Activated T-cell treated with anti-CD3 and anti-CD28 coated beads, Interleukin-2, amount 50 U/mL, for 1 hour (primary cell): ENCODE results near the gene MKRN2.
"Not testable (repeated sequence)": the region's sequence is repeated elsewhere in the genome, so short reads cannot be mapped to it uniquely, and the experiment has no call there.

Experiments used
- DNase-seq: peaks from one replicate; pipeline ENCODE4 v3.0.0-alpha.2; 2020

Gene MKRN2, protein sequence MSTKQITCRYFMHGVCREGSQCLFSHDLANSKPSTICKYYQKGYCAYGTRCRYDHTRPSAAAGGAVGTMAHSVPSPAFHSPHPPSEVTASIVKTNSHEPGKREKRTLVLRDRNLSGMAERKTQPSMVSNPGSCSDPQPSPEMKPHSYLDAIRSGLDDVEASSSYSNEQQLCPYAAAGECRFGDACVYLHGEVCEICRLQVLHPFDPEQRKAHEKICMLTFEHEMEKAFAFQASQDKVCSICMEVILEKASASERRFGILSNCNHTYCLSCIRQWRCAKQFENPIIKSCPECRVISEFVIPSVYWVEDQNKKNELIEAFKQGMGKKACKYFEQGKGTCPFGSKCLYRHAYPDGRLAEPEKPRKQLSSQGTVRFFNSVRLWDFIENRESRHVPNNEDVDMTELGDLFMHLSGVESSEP

DNA sequence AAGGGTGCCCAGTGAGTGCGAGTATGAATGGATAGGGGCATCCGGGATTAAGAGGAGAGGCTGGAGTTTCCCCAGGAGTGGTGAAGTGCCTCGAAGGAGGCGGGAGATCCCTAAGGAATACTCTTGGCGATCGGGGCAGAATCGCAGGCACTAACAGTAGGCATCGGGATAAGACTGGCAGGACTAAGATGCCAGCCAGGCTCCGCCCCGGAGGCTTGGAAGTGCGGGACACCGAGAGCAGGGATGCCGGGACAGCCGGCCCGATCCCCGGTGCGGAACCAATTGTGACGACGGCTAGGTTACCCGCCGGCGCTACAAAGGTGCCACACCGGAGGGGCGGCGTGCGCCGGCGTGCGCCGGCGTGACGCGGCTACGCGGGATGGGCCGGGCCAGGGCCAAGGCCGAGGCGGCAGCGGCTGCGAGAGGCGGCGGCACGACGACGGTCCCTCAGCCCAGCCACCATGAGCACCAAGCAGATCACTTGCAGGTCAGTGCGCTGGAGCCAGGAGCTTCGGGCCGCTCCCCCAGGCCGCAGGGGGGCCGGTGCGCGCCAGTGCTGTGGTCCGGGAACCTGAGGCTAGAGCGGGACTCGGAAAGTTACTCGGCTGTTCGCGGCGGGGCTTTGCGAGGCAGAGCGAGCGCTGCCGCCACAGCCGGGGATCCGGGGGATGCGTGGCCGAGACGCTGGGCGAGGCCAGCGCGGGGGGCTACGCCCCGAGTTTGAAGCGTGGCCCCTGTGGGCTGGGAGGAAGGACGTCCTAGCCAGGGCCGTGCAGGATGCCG, at the start of gene MKRN2:
MKRN2 (plus strand) TSS at position 398 of the 783 bp plus-strand sequence; CDS start at position 462, 64 bp downstream.
- DNase-seq, result peak; percentile 92

DNA sequence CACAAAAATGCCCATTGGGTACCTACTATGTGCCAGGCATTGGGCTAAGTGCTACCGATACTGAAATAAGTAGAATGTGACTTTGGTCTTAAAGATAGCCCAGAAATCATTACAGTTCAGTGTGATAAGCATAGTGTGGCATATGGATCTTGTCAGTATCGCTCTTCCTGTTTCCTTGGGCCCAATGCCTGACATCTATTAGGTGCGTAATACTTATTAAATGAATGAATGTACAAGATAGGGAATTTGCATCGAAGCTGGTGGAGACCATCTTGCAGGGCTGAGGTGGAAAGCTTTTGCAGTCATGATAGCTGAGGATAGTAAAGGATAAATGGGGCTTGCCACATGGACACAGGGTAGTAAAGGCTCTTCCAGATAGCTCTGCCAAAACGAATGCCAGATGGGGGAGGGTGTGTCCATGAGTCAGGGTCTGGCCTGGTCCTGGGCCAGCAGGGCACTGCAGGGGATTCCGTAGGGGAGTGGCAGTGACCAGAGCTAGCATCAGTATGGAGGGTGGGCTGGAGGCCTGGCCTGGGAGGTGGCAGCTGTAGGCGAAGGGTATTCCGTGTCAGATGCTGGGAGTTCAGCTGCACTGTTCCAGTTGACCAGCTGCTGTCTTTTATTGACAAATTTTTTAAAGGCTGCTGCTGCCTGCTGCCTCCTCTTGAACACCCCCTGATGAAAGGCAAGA, 49.2 kb upstream of the MKRN2 start:
- no peak for DNase-seq

DNA sequence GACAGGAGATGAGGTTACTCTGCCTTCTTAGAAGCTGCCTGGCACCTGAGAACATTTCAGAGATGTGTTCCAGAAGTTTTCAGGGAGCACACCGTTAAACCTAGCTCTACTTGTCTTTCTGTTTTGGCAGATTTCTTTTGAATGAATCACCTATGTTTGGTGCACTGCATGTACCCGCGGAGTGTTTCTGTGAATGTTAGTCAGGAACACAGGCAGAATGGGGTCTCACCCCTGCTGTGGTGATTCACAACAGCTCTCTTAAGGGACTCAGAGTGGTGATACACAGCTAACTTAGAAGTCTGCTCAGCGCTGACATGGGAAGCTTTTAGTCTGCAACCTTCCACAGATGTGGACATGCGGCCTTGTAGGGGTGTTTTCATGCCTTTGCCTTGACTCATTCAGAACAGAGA, 48.6 kb upstream of the MKRN2 start:
- no peak for DNase-seq

DNA sequence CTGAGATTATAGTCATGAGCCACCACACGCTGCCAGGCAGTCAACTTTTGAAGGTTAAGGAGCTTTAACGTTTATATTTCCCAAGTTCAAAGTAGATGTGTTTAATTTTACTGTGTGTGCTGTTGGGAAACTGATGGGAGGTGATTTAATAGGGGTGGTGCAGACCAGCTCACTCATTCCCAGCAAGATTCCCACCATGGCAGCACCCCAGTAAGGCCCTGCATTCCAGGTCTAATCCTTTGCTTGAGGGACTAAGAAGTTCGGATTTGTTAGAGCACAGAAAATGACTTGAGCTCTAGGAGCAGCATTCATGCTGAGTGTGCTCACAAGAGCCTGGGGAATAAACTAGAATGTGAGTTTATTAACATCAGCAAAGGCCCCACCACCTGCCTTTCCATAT, 47.4 kb upstream of the MKRN2 start:
- DNase-seq, result no peak

DNA sequence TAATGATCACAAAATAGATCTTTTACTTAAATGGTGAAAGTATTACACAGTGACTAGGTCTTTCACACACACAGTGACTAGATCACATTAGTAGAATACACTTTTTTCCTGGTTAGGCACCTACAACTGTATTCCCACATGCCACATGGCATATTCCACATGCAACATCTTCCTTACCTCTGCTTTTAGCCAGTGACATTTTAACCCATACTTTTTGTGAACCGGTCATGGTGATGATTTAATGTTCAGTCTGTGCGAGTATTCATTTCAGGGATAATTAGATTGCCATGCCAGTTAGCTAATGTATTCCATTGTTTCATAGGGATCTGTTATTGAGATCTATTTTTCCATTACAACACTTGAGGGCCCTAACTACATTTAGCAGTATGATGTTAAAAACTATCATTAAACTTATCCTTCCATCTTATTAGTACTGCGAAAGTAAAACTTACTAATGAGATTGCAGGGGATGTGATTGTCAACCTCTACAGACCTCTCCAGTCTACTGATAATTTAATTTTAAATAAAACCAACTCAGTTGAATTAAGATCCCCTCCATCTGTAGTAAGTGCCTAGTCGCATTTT, 44.3 kb upstream of the MKRN2 start:
- DNase-seq, result no peak

DNA sequence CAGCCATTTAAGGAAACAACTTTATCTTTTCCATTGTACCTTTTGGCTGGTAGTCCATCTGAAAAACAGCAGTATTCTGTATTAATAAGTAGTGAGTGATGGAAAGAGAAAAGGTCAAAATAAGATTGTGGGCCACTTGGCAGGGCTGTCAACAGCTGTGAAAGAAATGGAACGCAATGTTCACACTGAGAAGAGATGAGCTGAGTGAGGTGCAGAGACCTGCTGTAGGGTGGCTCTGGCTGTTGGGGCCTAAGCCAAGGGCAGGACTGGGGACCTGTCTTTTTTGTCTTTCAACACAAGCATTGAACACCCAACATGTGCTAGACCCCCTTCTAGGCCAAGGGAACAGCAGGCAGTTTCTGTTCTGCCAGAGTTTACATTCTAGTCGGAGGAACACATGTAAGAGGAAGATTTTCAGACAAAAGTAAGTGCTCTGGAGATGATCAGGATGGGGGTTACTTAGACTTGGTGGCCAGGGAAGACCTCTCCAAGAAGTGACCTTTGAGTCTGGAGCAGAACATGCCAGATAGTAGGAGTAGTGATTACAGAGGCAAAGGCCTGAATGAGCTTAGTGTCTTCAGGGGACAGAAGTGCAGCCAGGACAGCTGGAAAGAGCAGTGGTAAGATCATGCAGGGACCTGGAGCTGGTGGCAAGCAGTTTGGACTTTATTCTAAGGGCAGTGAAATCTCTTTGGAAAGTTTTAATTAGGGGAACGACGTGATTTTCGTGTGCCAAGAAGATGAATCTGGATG, 43.0 kb upstream of the MKRN2 start:
- DNase-seq, result no peak

DNA sequence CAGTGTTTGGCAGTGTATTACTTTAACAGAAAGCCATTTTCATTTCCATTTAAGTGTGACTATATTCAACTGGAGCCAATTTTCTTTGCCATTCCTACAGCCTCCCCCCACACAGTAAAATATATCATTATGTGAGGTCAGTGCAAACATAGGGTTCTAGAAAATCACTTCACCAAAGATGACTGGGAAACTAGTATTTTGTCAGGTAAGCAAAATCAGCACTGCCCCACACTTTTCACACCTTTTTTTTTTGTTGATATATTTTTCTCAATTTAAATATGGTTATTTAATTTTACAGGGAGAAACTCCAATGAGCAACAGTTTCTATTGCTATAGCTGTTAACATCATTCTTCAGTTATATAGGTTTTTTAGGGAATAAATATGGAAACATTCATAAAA, 41.3 kb upstream of the MKRN2 start:
- no peak for DNase-seq

DNA sequence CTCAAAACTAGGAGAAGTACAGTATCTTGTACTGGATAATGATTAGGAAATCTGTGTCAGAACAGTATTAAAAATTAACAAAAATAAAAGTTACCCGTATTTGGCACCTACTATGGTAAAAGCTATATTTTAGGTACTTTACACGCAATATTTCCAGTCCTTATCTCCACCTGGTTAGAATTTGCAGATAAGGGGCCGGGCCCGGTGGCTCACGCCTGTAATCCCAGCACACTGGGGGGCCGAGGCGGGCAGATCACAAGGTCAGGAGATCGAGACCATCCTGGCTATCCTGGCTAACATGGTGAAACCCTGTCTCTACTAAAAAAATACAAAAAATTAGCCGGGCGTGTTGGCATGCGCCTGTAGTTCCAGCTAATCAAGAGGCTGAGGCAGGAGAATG, 40.0 kb upstream of the MKRN2 start:
- DNase-seq, result no peak

DNA sequence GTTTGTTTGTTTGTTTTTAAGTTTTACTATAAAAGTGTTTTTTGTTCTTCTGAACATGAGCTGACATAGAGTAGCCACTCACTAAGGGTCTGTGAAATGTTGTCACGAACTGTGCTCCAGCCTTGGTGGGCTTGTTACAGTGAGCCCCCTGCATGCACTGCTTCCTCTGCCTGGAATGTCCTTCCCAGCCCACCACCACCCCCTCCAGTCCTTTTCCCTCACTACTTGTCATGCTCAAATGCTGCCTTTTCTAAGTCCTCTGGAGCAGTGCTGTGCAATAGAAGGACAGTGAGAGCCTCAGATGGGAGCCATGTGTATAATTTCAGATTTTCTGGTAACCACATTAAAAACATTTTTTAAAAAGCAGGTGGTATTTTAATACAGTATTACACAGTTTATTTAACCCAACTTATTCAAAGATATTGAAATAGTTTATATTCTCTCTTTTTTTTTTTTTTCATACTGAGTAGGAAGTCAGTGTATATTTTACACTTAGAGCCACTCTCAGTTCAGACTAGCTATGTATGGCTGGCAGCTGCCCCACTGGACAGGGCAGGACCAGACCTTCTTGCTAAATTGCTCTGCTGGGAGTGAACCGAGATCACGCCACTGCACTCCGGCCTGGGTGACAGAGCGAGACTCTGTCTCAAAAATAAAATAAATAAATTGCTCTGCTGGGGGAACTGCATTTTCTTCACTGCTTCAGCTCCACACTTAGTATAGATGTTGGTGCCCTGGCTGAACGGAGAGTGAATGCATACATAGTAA, 38.4 kb upstream of the MKRN2 start:
- DNase-seq, result no peak

DNA sequence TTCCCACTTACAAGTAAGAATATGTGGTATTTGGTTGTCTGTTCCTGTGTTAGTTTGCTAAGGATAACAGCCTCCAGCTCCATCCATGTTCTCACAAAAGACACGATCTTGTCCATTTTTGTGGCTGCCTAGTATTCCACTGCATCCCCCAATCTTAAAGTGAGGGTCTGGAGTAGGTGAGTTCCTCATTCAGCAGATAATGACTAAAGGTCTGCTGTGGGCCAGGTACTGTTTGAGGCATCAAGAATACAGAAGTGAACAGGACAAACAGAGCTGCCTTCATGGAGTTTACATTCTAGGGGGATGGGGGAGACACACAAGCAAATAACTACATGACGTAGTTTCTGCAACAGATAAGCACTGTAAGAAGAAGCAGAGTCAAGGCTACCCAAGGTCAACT, 35.9 kb upstream of the MKRN2 start:
- no peak for DNase-seq

DNA sequence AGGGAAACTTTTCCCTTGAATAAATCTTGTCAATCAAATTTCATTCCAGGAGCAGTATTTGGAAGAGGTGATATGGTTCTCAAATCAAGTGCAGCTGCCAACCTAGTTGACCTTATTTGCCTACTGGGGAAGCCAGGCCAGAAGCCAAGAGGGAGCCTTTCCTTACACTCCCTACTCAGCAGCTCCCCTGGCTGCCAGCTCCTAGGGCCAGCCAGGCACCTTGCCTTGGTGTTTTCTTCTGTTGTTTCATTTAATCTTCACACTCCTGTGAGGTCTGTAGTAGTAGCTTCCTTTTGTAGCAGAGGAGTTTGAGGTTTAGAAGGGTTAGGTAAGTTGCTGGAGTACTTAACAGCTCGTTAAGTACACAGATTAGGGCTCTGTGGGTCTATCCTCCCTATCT, 34.2 kb upstream of the MKRN2 start:
- DNase-seq, result no peak

DNA sequence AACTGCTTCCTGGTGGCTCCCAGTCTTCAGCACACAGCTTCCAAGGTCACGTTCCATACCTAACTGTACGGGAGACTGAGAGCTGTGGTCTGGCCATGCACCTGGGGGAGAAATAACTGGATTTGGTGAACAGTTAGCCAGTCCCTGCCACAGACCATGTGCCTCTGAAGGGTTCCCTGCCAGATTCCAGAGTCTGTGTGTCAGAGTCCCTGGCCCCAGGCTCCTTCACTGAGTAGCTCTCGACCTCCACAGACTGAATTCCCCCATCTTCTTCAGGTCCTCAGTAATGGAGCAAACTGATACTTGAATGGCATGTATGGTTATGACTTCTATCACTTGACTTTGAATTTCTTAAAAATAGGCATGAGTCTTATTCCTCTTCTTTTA, 29.1 kb upstream of the MKRN2 start:
- DNase-seq, result no peak

DNA sequence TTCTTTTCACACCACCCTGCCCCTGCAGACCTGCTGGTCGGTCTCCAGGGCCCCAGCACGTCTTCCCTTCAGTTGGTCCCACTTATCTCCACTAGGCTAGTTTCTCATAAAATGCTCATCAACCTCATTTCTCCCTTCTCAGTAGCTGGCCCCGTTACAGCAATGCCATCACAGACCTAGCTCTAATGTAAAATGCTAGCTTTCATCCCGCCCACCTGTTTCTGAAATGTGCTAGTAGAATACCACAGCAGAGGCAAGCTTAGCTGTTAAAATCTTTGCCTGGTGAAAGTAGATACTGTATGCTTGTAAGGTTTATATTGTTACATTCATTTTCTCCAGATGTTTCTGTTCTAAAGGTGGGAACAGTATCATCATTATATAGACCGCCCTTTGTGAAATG, 24.7 kb upstream of the MKRN2 start:
- DNase-seq, result no peak

DNA sequence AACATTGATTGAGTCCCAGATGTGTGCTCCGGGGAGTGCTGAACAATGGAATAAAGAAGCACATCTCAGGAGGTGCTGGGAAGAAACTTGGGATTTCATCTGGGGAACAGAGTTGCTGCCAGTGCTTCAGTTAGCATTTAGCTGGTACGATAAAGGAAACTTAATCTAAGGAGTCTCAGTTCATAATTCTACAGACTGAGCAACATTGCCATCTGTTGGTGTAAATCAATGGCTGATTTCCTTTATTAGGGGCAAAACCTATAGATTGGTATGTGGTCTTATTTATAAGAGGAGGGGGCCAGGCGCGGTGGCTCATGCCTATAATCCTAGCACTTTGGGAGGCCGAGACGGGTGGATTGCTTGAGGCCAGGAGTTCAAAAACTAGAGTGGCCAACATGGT, 20.5 kb upstream of the MKRN2 start:
- no peak for DNase-seq

DNA sequence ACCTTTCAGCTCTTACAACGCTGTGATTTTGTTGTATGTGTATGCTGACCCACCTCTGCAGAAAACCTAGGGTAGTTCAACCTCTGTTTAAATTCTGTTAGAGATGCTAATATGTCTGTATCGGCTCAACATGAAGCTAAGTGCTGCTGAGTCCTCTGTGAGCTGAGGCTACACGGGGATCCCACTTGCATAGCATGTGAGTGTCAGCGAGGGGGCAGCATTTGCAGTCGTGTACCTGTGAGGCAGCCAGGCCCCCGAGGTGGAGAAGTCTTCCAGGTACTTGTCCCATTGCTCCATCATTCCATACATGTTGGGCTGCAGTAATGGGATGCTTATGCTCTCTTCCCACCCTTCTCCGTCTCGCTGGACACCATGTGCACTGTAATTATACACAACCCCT, 15.3 kb upstream of the MKRN2 start:
- no peak for DNase-seq

DNA sequence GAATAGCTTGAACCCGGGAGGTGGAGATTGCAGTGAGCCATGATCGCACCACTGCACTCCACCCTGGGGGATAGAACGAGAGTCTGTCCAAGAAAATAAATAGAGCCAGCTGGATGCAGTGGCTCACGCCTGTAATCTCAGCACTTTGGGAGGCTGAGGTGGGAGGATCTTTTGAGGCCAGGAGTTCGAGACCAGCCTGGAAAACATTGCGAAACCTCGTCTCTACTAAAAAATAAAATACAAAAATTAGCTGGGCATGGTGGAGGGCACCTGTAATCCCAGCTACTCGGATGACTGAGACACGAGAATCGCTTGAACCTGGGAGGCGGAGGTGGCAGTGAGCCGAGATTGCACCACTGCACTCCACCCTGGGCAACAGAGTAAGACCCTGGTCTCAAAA, 13.4 kb upstream of the MKRN2 start:
- DNase-seq, result not testable (repeated sequence)

DNA sequence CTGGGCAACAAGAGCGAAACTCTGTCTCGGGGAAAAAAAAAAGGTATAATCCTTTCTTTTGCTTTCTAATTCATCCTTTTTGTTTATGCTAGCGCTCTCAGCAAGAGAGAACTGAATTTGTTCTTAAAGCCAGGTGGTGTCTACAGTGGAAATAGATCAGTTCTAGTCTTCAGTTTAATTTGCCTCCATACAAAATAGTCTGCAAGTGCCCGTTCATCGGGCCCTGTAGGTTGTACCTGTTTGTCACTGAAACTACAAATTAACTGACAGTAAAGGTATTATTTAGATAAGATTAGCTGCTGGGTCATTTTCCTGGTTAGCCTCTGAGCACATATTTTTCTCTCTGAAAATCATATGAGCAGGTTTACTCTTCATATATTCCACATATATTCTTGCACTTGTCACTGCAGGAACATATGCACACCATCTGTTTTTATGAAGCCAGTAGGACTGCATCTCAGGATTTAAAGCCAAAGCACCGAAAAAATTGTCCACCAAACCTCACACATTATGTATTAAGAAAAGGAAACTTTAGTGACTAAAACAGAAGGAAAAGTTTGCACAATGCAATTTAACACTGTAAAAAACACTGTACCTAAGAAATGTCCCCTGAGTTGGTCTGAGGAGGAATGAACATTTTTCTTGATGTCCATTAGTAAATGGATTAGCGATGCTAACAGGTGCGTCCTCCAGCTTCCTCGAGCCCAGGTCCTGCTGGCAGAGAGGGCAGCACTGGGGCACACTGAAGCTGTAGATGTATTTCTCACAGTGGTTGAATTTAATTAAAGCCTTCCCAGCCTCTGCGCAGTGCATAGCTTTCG, 12.0 kb upstream of the MKRN2 start:
- DNase-seq, result no peak

DNA sequence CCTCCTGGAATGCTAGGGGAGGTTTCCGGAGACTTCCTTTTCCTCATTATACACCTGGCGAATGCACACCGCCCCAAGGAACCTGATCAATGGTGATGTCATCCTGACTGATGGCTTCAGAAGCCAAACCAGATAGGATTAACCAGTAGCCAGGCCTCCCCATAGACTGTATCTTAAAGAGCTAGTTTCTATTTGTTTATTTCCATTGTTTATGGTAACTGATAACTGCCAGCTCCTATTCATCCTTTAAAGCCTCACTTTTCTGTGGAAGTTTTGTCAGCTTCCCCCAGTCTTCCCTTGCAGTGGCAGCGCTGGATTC, 11.5 kb upstream of the MKRN2 start, which contains the start of gene MKRN2OS:
MKRN2OS (minus strand) TSS at position 27 of the 319 bp plus-strand sequence. CDS start 35 bp downstream, outside the sequence.
- DNase-seq, result no peak

DNA sequence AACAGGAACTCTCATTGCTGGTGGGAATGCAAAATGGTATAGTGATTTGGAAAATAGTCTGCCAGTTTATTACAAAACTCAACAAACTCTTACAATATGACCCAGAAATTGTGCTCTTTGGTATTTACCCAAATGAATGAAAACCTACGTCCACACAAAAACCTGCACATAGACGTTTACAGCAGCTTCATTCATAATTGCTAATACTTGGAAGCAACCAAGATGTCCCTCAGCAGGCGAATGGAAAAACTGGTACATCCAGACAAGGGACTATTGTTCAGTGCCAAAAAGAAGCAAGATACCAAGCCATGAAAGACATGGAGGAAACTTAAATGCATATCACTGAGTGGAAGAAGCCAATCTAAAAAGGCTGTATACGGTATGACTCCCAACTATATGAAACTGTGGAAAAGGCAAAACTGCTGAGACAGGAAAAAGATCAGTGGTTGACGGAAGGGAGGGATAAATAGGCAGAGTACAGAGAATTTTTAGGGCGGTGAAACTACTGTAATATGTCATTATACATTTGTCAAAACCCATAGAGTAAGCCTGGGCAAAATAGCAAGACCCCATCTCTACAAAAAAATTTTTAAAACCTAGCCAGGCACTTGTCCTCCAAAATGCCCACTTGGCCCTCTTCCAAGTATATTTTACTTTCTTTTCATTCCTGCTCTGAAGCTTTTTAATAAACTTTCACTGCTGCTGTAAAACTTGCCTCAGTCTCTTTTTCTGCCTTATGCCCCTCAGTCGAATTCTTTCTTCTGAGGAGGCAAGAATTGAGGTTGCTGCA, 6.7 kb upstream of the MKRN2 start:
- no peak for DNase-seq

DNA sequence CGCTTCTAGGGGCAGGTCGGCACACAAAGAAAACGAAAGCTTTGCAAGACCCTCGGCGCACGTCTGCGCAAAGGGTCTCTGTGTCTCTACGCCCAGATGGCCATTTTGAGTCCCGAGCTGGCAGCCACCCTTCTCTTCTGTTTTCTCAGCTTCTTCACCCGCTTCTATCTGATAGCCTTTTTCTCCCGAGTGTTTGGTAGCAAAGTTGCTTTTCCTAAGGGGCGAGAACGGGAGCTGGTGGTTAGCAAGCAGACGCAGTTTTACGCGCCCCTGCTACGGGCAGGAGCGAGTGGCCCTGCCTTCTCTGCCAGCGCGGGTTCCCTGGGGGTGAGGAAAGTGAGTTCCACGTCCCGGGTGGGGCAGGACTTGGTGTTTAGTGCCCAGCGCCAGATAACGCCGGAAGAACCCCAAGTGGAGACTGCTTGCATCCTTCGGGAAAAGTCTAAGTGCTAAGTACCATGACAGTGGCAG, 2.9 kb upstream of the MKRN2 start:
- peak; percentile 37 for DNase-seq
